CD4-positive, alpha-beta memory T cell (primary cell): Measurements from ENCODE around the gene HOXB4. TPM values are rescaled to one million over a fixed set of nuclear protein-coding genes. Genes with fewer than 3 reads are reported as not detected.

Experiments
- CTCF ChIA-PET: fragments of 350-600 bp; sonication (Branson Sonifier 250); formaldehyde crosslinking; loops from one replicate; lab custom pipeline; 2021; ENCODE audit warnings: inconsistent platforms; ENCODE audit not compliant: partially characterized antibody; lab: Charles Lee
- POLR2A ChIA-PET: fragments of 350-600 bp; sonication (Branson Sonifier 250); formaldehyde crosslinking; loops from one replicate; lab custom pipeline; 2021; ENCODE audit not compliant: partially characterized antibody; lab: Charles Lee
- DNase-seq, 5 donors: peaks; one replicate each; pipeline versions ENCODE4 v3.0.0 to v3.0.0-alpha.2; 2020 to 2022; ENCODE audit warnings: mixed read lengths in 1 of 5
- H3K27ac ChIP-seq: one replicate; pipeline ENCODE4 v1.7.0; 2013; ENCODE audit warnings: low read depth, low read length
- H3K27me3 ChIP-seq: 2 replicates; pipeline ENCODE4 v1.7.0; 2013; ENCODE audit warnings: mild to moderate bottlenecking, low read length, moderate library complexity; ENCODE audit not compliant: insufficient read depth
- H3K36me3 ChIP-seq: 2 replicates; pipeline ENCODE4 v1.7.0; 2013; ENCODE audit warnings: mild to moderate bottlenecking, low read length, moderate library complexity; ENCODE audit not compliant: insufficient read depth
- H3K4me1 ChIP-seq: 2 replicates; pipeline ENCODE4 v1.7.0; 2013; ENCODE audit warnings: mild to moderate bottlenecking, low read length, moderate library complexity; ENCODE audit not compliant: insufficient read depth
- H3K4me3 ChIP-seq, 2 donors: one replicate each; pipeline ENCODE4 v1.7.0; 2013; ENCODE audit warnings: low read length in 2 of 2, mild to moderate bottlenecking in 1 of 2
- H3K9me3 ChIP-seq, 2 donors: one replicate each; pipeline ENCODE4 v1.7.0; 2013; ENCODE audit warnings: low read length in 2 of 2, control low read depth in 1 of 2; ENCODE audit not compliant: control insufficient read depth in 1 of 2
- H3K27ac Mint-ChIP-seq, 7 donors: one replicate each; pipeline ENCODE4 v1.8.0; 2020 to 2021; ENCODE audit warnings: mixed read lengths in 7 of 7, mild to moderate bottlenecking in 6 of 7, inconsistent platforms in 3 of 7, moderate library complexity in 3 of 7
- H3K27me3 Mint-ChIP-seq, 2 donors: one replicate each; pipeline ENCODE4 v1.8.0; 2020 to 2021; ENCODE audit warnings: mixed read lengths in 2 of 2
- H3K36me3 Mint-ChIP-seq, 2 donors: one replicate each; pipeline ENCODE4 v1.8.0; 2020 to 2021; ENCODE audit warnings: mixed read lengths in 2 of 2, inconsistent platforms in 1 of 2, mild to moderate bottlenecking in 1 of 2
- H3K4me1 Mint-ChIP-seq, 4 donors: one replicate each; pipeline ENCODE4 v1.8.0; 2020 to 2021; ENCODE audit warnings: mixed read lengths in 4 of 4, mild to moderate bottlenecking in 1 of 4
- H3K4me3 Mint-ChIP-seq, 8 donors: one replicate each; pipeline ENCODE4 v1.8.0; 2020 to 2021; ENCODE audit warnings: mixed read lengths in 8 of 8, mild to moderate bottlenecking in 7 of 8, moderate library complexity in 6 of 8, inconsistent platforms in 3 of 8
- H3K9me3 Mint-ChIP-seq, 8 donors: one replicate each; pipeline ENCODE4 v1.8.0; 2020 to 2021; ENCODE audit warnings: mixed read lengths in 8 of 8, mild to moderate bottlenecking in 5 of 8, inconsistent platforms in 3 of 8, moderate library complexity in 1 of 8
- intact Hi-C: fragments of 100-400 bp; cut with micrococcal nuclease; formaldehyde crosslinking; loops from one replicate; pipeline ENCODE4 v1.15.1; 2023
- polyA plus RNA-seq, 2 donors: library from polyadenylated mRNA; unstranded; fragments of 300-500 nt; fragmentation: Illumina TruSeq; gene quantifications; one replicate each; pipeline ENCODE4 v1.2.3, GENCODE V29; 2021
- total RNA-seq, 2 experiments: library from RNA; stranded (reverse); gene quantifications; one replicate each; pipeline ENCODE4 v1.2.3, GENCODE V29; 2021

HOXB4 gene
- total and polyA plus RNA-seq, 4 experiments from 2014 or later: 0.11 to 4.5 (median 1.6) TPM

DNA sequence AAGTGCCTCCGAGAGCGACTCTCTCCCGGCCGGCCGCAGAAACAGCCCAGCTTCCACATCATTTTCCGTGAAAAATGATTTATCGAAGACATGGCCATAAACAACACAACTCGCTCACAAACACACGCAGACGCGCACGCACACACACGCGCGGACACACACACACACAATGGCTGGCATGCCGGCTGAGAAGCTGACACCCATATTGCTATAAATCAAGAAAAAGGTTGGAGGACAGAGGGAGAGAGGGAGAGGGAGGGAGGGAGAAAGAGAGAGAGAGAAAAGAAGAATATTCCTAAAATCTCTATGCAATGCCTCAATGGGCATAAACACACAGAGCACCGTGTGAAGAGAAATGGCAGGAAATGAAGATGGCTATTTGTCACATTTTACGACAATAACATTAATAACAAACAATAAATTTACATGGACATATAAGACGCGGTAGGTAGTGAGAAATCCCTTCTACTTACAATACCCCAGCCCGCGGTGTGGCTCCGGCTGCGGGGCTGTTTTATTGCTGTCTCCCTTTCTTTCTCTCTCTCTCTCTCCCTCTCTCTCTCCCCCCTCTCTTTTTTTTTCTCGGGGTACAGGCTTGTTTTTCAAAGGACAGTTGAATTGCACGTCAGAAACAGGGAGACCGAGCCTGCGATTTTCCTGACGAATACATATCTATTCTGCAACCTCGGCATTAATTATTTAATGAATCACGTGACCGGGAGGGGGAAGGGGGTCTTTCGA is 9.5 kb downstream of the HOXB4 start:
- DNase-seq: no peak
- Histone ChIP-seq H3K4me3 (no peak overlapping the region), H3K27me3 (no peaks in the 10 kb centered on the region), H3K36me3 (no peaks in the 10 kb centered on the region), H3K4me1 (peaks cover 3% of the 10 kb centered on the region), H3K9me3 (no peaks in the 10 kb centered on the region), H3K27ac (no peak overlapping the region)
- intact Hi-C loops: no loop called here
- CTCF ChIA-PET: interaction anchor here (1.3 to 1.4 kb wide), 2 partner anchors 23 to 56 kb away, joined by 3 to 5 read pairs; no protein-coding TSS in a partner anchor
- POLR2A ChIA-PET: interaction anchor here (0.6 kb wide), 1 partner anchor 232 kb away, joined by 3 read pairs; no protein-coding TSS in a partner anchor
- H3K4me1 Mint-ChIP-seq: peaks cover 1 to 9% (median 8%) of the 10 kb centered on the region in 4 donors
- no peak overlapping the region for H3K27ac Mint-ChIP-seq
- peaks cover 1 to 11% of the 10 kb centered on the region in 2 donors for H3K27me3 Mint-ChIP-seq
- H3K36me3 Mint-ChIP-seq: peaks cover 0 to 4% of the 10 kb centered on the region in 2 donors
- H3K9me3 Mint-ChIP-seq: no peaks in the 10 kb centered on the region
- peak overlapping the region in 5 of 8 donors; percentile 0 to 39 (median 13) for H3K4me3 Mint-ChIP-seq

DNA sequence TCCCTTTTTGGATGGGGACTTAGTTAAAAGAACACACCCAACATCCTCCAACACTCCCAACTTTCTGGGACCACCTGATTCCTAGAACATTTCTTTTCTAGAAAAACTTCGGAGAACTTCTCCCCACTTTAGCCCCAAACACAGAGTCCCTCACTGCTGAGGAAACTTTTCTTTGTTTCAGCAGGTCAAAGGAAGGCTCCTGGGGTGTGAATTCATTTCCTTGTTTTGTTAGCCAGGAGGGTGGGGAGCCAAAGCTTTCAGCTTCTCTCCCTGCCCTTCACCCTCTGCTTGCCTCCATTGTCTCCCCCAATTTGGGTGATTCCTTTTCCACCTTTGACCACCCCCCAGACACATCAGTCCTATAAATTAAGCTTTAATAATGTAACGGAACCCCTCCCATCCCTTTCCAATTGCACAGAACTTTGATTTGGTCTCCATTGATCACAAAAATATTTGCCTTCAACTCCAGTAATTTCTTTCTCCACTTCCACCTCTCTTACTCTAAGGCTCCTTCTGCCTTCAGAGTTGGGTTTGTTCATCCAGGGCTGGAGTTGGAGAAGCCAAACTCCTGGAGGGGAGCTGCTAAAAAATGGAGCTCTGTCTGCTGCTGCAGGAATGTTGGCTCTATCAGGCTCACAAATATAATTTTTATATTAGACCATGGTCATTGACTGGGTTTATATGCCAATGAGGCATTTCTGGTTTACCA is 10.3 kb downstream of the HOXB4 start:
- H3K27me3 Mint-ChIP-seq: peaks cover 3 to 11% of the 10 kb centered on the region in 2 donors
- intact Hi-C loops: no loop called here
- no peak overlapping the region for H3K27ac ChIP-seq
- CTCF ChIA-PET: interaction anchor here (1.3 to 1.4 kb wide), 2 partner anchors 22 to 55 kb away, joined by 3 to 5 read pairs; no protein-coding TSS in a partner anchor
- peaks cover 1 to 9% (median 6%) of the 10 kb centered on the region in 4 donors for H3K4me1 Mint-ChIP-seq
- DNase-seq: no peak
- peaks cover 3% of the 10 kb centered on the region for H3K4me1 ChIP-seq
- no peak overlapping the region for H3K4me3 Mint-ChIP-seq
- no peak overlapping the region for H3K4me3 ChIP-seq
- H3K27ac Mint-ChIP-seq: no peak overlapping the region
- POLR2A ChIA-PET: no interaction called here
- no peaks in the 10 kb centered on the region for H3K27me3 ChIP-seq
- H3K36me3 ChIP-seq: no peaks in the 10 kb centered on the region
- H3K9me3 Mint-ChIP-seq: no peaks in the 10 kb centered on the region
- H3K36me3 Mint-ChIP-seq: peaks cover 0 to 4% of the 10 kb centered on the region in 2 donors
- no peaks in the 10 kb centered on the region for H3K9me3 ChIP-seq

DNA sequence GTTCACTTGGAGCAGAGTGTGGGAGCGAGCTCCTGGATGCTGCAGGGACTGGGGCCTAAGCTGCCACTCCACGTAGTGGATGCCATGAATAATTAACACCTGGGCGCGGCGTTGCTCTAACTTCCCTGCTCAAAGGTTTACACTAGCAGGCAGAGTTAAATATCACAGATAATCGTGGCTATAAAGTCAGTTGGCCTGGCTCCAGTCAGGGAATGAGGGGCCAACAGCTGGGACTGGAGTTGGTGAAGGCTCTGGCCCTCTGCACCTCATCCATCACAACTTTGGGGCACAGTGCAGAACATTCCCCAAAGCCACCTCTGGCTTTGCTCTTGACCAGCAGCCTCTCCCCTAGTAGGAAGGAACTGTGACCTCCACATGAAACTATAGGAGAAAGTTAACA is 10.9 kb downstream of the HOXB4 start:
- Mint-ChIP-seq H3K4me3 (no peak overlapping the region), H3K27ac (no peak overlapping the region), H3K27me3 (peaks cover 3 to 11% of the 10 kb centered on the region in 2 donors), H3K36me3 (peaks cover 0 to 4% of the 10 kb centered on the region in 2 donors), H3K4me1 (peaks cover 3 to 11% (median 6%) of the 10 kb centered on the region in 4 donors), H3K9me3 (no peaks in the 10 kb centered on the region)
- H3K4me3 ChIP-seq: no peak overlapping the region
- CTCF ChIA-PET: interaction anchor here (1.3 to 1.4 kb wide), 2 partner anchors 21 to 54 kb away, joined by 3 to 5 read pairs; no protein-coding TSS in a partner anchor
- H3K36me3 ChIP-seq: no peaks in the 10 kb centered on the region
- peaks cover 6% of the 10 kb centered on the region for H3K4me1 ChIP-seq
- no peak for DNase-seq
- intact Hi-C loops: no loop called here
- POLR2A ChIA-PET: no interaction called here
- no peak overlapping the region for H3K27ac ChIP-seq
- H3K27me3 ChIP-seq: no peaks in the 10 kb centered on the region
- no peaks in the 10 kb centered on the region for H3K9me3 ChIP-seq

DNA sequence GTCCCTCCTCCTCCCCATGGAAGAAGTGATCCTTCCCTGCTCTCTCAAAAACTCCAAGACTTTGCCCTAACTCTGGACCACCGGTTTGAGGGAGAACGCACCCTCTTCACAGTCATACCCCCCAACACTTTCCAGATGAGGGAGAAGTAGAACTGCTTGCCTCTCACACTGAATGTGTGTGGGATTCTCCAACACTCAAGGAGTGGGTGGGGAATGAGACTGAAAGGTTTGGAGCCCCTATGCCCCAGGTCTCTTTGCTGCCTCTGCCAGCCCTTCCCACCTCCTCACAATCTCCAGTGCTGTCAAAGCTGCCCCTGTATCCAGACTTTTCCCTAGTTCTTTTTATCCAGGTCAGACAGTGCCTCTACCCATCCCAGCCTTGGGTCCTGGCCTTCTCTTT is 11.4 kb downstream of the HOXB4 start:
- intact Hi-C loops: no loop called here
- Mint-ChIP-seq H3K27me3 (peaks cover 3 to 11% of the 10 kb centered on the region in 2 donors), H3K27ac (no peak overlapping the region), H3K9me3 (no peaks in the 10 kb centered on the region), H3K4me3 (no peak overlapping the region), H3K36me3 (peaks cover 0 to 3% of the 10 kb centered on the region in 2 donors), H3K4me1 (peaks cover 3 to 11% (median 6%) of the 10 kb centered on the region in 4 donors)
- Histone ChIP-seq H3K4me1 (peaks cover 10% of the 10 kb centered on the region), H3K4me3 (no peak overlapping the region), H3K27me3 (no peaks in the 10 kb centered on the region), H3K27ac (no peak overlapping the region), H3K36me3 (no peaks in the 10 kb centered on the region), H3K9me3 (no peaks in the 10 kb centered on the region)
- CTCF ChIA-PET: no interaction called here
- POLR2A ChIA-PET: no interaction called here
- no peak for DNase-seq

- H3K9me3 Mint-ChIP-seq: no peaks in the 10 kb centered on the region
- no peaks in the 10 kb centered on the region for H3K36me3 Mint-ChIP-seq
- H3K36me3 ChIP-seq: no peaks in the 10 kb centered on the region
- H3K4me1 ChIP-seq: peaks cover 15% of the 10 kb centered on the region
- peaks cover 3 to 11% of the 10 kb centered on the region in 2 donors for H3K27me3 Mint-ChIP-seq
- ChIA-PET CTCF (no interaction called here), POLR2A (no interaction called here)
- no peaks in the 10 kb centered on the region for H3K9me3 ChIP-seq
- no peak overlapping the region for H3K27ac Mint-ChIP-seq
- peaks cover 5 to 10% (median 7%) of the 10 kb centered on the region in 4 donors for H3K4me1 Mint-ChIP-seq
- H3K4me3 Mint-ChIP-seq: no peak overlapping the region
- DNase-seq: no peak
- intact Hi-C loops: no loop called here
- H3K27ac ChIP-seq: no peak overlapping the region
- no peak overlapping the region for H3K4me3 ChIP-seq
- H3K27me3 ChIP-seq: no peaks in the 10 kb centered on the region
These were observed 12.0 kb downstream of the HOXB4 start for GRCh38 chr17:48565925-48566710.

- Histone ChIP-seq H3K27me3 (no peaks in the 10 kb centered on the region), H3K36me3 (no peaks in the 10 kb centered on the region), H3K4me1 (peaks cover 15% of the 10 kb centered on the region), H3K27ac (no peak overlapping the region), H3K4me3 (no peak overlapping the region), H3K9me3 (no peaks in the 10 kb centered on the region)
- H3K9me3 Mint-ChIP-seq: no peaks in the 10 kb centered on the region
- peaks cover 5 to 10% (median 7%) of the 10 kb centered on the region in 4 donors for H3K4me1 Mint-ChIP-seq
- ChIA-PET POLR2A (no interaction called here), CTCF (no interaction called here)
- H3K4me3 Mint-ChIP-seq: no peak overlapping the region
- DNase-seq: no peak
- H3K27me3 Mint-ChIP-seq: peaks cover 3 to 11% of the 10 kb centered on the region in 2 donors
- intact Hi-C loops: no loop called here
- peak overlapping the region in 1 of 7 donors; percentile 31 for H3K27ac Mint-ChIP-seq
- no peaks in the 10 kb centered on the region for H3K36me3 Mint-ChIP-seq
These were observed 13.1 kb downstream of the HOXB4 start for GRCh38 chr17:48565022-48565554.
